Stimulated activated naive CD4-positive, alpha-beta T cell treated with Interleukin-2 at 50 U/mL for 16 hours (primary cell): ENCODE data around the gene COX19.
"Not testable (repeated sequence)": the region's sequence is repeated elsewhere in the genome, so short reads cannot be mapped to it uniquely, and the experiment has no call there.

Experiments
- DNase-seq: peaks from one replicate; lab custom pipeline; 2025; lab: John Stamatoyannopoulos, UW

The COX19 gene

DNA sequence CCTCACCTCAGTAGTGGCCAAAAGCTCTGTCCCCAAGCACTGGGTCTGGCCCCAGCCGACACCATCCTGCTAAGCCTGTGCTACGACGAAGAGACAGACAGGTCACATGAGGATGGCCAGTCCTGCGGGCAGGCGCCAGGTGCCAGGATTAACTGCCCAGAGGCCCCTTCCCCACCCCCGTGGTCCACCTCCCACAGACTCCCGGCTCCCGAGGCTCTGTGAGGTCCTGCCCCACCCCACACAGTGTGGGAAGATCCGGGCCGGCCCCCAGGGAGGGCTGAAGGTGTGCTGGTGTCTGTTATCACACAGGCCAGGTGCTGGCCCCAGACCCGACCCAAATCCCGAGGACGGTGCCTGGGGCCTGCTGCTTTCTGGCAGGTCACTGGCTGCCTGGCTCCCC lies 34.9 kb upstream of the COX19 start:
- no peak for DNase-seq

GRCh38 chr7:1009747-1010146 lies 34.4 kb upstream of the COX19 start:
- DNase-seq = no peak

DNA sequence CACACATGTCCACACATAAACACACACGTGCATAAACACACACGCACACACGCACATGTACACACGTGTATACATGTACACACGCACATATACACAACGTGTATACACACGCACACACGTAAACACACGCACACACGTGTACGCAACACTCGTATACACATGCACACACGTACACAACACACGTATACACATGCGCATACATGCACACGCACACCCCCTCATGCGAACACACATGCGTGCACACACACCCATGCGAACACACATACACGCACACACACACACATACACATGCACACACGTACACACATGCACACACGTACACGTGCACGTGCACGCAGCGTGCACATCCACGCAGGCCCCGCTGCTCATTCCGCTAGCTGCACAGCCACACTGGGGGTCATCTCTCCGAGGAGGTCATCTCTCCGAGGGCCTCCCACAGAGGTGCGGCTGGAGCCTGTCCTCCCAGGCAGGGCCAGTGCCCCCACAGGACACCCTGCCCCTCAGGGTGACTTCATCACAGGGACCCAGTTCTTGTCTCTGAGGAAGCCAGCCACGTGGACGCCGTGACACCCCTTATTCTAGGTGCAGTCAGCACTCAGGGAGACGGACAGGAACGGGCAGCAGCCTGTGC lies 33.5 kb upstream of the COX19 start:
- DNase-seq = no peak

DNA sequence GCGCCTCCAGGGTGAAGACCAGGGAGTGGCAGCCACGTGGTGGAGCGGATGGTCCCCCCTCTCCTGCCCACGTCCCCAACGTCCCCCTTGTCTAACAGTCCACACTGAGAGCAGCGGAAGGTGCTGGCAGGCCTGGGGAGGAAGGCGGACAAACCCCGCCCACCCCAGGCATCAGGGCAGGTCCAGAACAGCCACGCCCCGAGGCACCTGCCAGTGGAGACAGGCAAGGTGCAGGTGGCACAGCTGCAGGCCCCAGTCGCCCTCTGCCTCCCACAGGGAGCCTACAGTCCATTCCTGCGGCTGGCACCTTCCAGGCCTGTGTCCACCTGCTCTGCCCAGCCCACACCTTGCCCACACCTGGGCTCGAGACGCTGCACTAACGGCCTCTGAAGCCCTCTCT lies 32.6 kb upstream of the COX19 start:
- DNase-seq = no peak

- no peak for DNase-seq
These were observed 30.0 kb upstream of the COX19 start for GRCh38 chr7:1005303-1005702.

GRCh38 chr7:1004018-1004852 lies 28.9 kb upstream of the COX19 start:
- DNase-seq = no peak

GRCh38 chr7:1002445-1002844 lies 27.1 kb upstream of the COX19 start:
- not testable (repeated sequence) for DNase-seq

DNA sequence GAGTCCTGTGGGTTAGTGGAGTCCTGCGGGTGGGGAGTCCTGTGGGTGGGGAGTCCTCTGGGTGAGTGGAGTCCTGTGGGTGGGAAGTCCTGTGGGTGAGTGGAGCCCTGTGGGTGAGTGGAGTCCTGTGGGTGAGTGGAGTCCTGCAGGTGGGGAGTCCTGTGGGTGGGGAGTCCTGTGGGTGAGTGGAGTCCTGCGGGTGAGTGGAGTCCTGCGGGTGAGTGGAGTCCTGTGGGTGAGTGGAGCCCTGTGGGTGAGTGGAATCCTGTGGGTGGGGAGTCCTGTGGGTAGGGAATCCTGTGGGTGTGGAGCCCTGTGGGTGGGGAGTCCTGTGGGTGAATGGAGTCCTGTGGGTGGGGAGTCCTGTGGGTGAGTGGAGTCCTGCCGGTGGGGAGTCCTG lies 26.7 kb upstream of the COX19 start:
- DNase-seq = not testable (repeated sequence)

DNA sequence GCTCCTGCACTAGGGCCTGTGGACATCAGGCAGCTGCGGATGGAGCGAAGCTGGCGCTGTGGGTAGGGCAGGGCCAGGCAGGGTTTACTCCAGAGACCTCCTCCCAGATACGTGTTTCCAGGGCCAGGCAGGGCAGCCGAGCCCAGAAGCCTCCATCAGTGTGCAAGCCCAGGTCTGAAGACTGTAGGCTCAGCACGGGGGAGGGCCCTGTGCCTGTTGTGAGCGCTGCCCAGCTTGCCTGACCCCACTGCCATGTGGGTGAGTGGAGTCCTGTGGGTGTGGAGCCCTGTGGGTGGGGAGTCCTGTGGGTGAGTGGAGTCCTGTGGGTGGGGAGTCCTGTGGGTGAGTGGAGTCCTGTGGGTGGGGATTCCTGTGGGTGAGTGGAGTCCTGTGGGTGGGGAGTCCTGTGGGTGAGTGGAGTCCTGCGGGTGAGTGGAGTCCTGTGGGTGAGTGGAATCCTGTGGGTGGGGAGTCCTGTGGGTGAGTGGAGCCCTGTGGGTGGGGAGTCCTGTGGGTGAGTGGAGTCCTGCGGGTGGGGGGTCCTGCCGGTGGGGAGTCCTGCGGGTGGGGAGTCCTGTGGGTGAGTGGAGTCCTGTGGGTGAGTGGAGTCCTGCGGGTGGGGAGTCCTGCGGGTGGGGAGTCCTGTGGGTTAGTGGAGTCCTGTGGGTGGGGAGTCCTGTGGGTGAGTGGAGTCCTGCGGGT lies 25.9 kb upstream of the COX19 start:
- DNase-seq = not testable (repeated sequence)

DNA sequence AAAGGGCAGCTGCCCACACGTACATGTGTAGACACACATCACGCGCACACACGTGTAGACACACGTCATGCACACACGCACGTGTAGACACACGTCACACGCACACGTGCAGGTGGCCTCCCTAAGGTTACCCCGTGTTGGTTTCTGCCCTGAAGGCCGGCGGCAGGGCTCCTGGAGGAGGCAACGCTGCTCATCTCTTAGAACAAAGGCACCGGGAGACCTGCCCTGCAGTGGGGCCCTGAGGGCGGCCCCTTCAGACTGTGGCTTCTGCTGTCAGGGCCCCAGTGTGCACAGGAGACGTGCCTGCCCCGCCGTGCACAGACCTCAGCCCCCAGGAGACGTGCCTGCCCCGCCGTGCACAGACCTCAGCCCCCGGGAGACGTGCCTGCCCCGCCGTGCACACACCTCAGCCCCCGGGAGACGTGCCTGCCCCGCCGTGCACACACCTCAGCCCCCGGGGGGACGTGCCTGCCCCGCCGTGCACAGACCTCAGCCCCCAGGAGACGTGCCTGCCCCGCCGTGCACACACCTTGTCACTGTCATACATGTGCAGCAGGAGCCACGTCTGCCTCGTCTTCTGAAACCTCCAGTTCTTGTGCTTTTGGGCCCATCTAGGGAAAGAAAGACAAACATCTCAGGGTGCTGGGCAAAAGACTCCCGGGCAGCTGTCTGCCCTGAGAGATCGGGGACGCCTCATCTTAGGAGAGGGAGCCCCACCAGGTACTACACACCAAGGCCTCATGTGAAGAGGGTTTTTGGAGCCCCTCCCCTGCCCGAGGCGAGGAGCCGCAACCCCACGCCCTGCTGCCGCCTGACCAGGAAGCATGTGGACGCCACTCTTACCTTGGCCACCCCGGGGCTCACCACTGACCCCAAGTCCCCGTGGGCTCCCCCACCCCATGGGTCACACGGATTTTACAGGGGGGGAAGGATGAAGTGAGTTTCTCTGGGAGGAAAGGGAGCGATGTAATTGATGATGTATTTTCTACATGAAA lies 24.9 kb upstream of the COX19 start:
- no peak for DNase-seq

DNA sequence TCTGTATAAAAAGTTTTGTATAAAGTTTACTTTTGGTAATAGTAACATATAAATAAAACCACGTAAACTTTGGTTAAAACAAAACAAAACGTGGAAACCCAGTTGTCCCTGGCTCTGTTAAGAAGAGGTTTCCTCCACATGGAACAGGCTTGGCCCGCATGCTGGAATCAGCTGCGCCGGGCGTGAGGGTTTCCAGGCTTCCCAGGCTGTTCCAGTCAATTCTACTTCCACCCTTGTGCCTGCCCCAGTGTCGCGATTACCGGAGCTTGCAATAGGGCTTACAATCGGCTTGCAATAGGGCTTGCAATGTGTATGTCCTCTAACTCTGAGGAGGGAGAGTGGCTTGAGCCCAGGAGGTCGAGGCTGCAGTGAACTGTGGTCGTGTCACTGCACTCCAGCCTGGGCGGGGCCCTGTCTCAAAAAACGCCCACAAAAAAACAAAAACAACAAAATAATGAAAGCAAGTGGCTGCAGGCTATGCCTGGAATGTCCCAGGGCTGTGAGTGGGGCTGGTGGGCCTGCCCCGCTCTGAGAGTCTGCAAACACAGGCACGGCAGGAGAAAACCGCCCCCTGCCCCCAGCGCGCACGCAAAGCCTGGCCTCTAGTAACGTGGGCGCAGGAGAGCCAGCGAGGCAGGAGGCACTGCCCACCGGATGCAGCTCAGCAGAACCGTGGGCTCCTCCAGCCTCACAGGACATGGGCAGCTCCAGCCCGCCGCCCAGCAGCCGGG lies 24.0 kb upstream of the COX19 start:
- DNase-seq = no peak

GRCh38 chr7:997404-998395 lies 22.4 kb upstream of the COX19 start:
- DNase-seq = no peak

DNA sequence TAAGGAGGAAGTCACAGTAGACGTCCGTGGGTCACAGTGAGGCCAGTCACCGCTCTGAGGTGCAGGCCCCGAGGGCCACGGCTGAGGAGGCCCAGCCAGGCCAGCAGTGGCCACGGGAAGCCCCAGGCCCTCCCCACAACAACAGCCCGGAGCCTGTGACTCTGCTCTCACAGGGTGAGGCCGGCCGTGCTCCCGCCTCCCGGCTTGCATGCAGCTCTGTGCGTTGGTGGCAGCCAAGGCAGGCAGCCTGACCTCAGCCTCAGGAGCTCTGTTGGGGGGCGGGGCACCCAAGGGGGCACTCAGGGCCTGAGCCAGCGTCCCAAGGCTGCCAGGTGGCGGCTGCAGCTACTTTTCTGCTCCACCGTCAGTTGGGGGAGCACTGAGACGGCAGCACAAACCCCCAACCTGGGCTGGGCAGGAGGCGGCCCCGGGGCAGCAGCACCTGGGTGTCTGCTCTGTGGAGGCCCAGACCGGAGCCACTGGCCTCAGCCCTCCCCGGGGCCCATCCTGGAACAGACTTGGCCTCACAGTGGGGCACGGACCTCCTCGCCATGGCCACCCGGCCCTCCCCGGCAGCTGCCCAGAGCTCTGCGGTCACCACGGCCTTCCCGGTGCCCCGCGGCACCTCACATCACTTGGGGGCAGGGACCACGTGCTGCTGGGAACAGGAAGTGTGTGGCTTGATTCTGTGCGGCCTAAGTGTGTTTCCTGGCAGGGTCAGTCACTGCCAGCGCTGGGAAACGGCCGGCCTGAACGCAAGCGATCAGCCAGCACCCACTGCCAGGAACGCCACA lies 20.9 kb upstream of the COX19 start:
- no peak for DNase-seq

DNA sequence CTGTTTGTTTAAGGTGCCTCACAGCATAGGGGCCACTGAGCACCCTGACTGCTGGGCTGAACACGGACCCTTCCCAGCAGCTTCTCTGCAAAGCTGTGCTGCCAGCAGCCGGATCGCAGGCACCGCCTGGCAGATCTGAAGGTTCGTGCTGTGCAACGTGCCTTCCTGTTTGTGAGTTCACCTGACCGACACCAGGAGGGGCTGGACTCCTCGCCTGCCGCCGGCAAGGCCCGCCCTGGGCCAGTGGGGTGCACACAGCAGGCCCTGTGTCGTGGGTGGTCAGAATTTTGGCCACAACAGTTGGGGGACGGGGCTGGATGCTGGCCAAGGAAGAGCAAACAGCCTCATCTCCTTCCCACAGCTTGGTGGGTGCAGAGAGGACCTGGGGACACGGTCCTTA lies 20.2 kb upstream of the COX19 start:
- no peak for DNase-seq

GRCh38 chr7:994592-995308 lies 19.4 kb upstream of the COX19 start:
- no peak for DNase-seq

DNA sequence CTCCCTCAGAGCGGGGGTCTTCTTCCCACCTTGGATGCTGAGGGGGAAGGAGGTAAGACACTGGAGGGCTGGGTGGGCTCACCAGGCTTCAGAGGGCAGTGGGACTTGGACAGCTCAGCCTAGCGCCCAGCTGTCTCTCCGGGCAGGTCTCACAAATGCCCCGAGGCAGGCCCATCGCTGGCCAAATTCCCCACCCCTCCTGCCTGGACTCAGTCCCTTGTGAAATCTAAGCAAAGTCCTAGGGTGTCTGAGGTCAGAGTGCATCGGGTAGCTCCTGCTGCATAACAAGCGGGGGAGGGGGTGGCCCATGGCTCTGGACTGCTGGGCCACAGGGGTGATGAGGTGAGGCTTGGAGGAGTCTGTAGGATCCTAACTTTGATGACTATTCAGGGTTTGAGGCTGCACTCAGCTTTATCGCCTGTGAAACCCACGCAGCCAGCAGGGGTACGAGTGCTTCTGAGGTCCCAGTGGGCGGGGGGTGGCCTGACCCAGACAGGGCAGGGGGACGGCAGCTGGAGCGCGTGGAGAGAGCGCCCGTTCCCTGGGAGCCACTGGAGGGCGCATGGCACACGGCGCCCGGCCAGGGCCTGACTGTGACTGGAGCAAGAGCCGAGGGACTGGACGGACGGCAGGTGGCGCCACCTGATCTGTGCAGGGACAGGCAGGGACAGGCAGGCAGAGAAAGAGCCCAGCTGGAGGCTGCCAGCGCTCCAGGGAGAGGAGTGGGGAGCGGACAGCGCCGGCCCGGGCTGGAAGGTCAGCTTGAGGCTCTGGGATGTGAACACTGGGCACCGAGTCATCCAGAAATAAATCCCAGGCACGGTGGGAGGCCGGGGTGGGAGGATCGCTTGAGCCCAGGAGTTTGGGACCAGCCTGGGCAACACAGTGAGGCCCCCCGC lies 17.6 kb upstream of the COX19 start:
- peak; percentile 89 for DNase-seq
